GM19043 (cell line): ENCODE data around the gene TMED10.
"Not testable (repeated sequence)": the region's sequence is repeated elsewhere in the genome, so short reads cannot be mapped to it uniquely, and the experiment has no call there.

Source experiments
- ATAC-seq: cut with Tn5 transposase; IDR thresholded peaks from one replicate; pipeline ENCODE4 v1.9.1; 2021; ENCODE audit warnings: low read depth; ENCODE audit not compliant: unreplicated experiment

Gene TMED10

DNA sequence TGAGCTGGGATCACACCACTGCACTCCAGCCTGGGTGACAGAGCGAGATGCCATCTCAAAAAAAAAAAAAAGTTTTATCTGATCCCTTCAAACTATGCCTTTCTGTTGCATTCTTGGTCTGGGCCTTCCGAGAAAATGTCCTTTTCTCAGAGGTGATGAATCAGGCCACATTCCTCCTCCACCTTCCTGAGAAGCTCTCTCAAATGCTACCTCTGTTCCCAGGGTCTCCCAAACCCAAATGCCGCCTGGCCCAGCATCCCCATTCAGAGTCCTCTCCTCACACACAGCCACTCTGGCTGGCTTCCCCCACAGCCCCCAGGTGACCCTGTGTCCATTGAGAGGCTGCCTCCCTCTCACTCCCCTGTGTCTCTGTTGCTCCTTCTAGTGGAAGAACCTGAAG is 19.7 kb upstream of the TMED10 start:
- no peak for ATAC-seq

DNA sequence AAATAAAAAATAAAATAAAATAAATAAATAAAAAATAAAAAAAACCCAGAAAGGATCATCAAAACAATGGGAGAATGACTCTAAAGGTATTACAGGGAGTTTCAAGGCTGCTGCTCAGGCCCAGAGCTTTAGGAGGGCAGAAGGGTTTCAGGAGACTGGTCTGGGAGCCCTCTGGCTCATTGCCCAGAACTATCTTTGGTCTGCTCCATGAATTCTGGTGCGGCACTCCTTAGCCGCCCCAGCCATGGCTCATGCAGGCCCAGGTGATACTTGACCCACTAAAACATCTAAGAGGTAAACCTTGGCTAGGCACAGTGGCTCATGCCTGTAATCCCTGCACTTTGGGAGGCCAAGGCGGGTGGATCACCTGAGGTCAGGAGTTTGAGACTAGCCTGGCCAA is 14.7 kb upstream of the TMED10 start:
- ATAC-seq: no peak

DNA sequence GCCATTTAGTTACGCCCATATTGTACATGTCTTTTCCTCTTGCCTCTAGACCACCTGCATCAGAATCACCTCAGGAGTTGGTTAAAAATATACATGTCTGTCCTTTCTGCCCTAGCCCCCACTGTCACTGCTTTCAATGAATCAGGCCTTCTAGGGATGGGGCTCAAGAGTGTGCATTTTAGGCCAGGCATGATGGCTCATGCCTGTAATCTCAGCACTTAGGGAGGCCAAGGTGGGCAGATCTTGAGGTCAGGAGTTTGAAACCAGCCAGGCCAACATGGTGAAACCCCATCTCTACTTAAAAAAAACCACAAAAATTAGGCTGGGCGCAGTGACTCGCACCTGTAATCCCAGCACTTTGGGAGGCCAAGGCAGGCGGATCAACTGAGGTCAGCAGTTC is 13.6 kb upstream of the TMED10 start:
- no peak for ATAC-seq

DNA sequence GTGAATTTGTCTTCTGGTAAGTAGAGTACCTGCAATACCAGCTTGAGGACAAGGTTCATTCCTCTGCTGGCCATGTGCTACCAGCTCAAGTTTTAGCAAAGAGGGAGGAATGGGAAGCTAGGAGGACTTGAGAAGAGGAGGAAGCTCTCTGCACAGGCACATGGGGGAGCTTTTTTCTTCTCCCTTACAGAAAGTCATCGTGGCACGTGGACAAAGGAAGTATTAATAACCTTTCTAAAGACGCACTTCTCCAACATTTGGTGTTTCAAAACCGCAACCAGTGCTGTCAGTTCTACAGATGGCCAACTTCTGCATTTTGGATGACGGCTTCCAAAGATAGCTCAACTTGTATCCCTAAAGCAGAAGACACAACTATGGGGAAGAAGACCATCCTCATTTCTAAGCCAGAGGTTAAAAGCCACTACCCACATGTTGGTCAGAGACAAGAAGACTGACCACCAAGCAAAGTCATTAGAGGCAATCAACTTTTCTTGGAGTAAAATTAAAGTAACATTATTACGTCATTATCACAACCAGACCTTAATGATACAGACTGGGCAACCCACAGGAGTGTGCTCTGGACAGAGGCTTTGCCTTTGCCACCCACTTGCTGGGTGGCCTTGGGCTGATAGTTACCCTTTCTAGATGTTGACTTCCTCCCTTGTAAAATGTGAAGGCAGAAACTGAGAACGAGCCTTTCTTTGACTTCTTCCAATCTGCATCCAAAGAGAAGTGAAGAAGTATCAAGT is 12.3 kb upstream of the TMED10 start:
- ATAC-seq: peak; percentile 47

DNA sequence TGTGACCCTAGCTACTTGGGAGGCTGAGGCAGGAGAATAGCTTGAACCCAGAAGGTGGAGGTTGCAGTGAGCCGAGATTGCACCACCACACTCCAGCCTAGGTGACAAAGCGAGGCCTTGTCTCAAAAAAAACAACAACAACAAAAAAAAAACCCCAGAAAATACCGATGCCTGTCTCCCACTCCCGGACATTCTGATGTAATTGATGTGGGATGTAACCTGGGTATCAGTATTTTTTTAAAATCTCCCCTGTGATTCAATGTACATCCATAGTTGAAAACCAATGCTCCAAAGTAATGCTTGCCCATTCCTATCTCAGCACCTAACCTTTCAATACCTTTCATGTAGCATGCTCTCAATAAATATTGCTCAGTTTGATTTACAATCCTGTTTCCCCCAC is 11.7 kb upstream of the TMED10 start:
- ATAC-seq: no peak

DNA sequence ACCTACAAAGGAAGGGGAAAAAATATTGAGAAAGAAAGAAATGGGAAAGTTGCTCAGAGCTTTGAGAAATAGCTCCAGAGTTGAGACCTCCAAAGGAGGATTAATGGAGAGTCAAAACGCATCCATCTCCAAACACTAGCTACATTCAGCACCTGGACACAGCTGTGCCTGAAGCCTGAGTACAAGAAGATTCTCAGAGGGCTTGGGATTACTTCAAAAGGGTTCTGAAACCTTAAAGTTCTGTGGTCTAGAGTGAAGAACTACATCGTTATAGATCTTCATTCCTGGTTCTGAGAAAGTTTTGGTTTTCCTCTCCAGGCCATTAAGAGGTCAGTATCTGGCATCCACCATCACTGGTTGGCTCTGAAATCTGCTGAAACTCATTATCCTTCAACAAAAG is 10.5 kb upstream of the TMED10 start:
- no peak for ATAC-seq

DNA sequence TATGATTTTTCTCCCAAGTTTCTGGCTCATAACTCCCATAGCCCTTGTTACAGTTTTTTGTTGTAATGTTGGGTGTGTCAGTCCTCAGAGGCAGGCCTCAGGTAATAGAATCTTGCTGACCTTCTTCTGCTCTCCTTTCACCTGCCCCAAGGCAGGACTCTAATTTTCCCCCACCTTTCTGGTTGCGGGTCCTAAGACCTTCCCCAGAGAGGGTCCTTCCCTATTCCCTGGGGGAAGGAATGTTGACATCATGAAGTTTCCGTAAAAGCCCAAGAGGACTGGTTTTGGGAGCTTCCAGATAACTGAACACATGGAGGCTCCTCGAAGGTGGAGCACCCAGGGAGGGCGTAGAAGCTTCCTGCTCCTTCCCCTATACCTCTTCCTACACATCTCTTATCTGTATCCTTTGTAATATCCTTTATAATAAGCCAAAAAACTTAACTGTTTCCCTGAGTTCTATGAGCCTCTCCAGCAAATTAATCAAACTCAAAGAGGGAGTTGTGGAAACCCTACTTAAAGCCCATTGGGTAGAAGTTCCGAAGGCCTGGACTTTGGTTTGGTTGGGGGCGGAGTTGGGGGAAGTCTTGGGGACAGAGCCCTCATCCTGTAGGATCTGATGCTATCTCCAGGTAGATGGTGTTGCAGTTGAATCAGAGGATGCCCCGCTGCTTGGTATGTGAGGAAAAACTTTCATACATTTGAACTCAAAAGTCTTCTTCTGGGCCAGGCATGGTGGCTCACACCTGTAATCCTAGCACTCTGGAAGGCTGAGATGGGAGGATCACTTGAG is 9.0 kb upstream of the TMED10 start:
- no peak for ATAC-seq

DNA sequence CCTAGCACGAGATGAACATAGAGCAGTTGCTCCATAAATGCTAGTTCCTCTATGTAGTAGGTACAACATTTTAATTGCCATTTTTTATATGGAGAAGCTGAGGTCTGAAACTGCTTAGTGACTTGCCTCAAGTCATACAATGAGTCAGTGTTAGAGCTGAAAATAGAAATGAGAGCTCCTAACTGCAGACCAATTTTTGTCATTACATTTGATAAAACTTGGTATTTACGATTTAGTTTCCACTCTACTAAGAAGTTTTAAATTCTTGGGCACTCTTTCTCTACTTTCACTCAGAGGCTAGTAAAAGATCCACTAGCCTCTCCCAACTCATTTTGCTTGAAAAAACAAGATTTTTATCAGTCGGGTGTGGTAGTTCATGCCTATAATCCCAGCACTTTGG is 8.1 kb upstream of the TMED10 start:
- ATAC-seq: no peak

DNA sequence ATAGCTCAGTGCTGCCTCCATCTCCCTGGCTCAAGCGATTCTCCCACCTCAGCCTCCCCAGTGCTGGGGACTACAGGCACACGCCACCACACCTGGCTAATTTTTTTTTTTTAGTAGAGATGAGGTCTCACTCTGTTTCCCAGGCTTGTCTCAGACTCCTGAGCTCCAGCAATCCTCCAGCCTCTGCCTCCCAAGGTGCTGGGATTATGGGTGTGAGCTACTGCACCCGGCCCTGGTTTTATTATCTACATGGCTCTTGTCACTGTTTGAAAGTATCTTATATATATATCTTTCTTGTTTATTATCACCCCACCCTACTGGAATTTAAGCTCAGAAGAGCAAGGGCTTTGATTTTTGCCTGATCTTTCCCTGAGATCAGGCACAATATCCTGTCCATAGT is 7.6 kb upstream of the TMED10 start:
- ATAC-seq: no peak

DNA sequence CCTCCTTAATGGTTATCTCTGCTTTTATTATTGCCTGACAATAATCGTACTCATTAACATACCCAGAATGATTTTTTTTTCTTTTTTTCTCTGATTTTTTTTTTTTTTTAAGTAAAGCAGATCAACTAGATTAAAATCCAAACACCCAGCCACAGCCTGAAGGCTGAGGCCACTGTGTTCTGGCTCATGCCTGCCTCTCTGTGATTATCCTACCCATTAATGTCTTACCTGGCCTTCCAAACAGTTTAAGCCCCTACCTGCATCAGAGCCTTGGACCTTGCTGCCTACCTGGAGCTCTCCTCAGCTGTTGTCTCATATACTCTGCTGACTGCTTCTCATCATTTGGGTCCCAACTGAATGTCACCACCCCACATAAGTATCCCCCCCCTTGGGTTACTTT is 6.8 kb upstream of the TMED10 start:
- no peak for ATAC-seq

DNA sequence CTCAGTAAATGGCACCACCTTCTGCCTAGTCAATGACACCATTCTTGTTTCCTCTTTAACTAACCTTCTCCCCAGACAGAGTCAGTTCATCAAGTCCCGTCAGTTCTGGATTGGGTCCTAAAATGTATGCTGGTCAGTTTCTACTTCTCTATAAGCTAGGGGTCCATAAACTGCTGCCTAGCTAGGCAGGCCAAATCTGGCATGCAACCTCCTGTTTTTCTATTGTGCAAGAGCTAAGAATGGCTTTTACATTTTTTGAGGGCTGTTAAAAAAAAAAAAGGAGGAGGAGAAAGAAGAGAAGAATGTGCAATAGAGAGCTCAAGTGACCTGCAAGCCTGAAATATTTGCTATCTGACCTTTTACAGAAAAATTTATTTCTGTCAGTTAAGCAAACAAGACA is 6.4 kb upstream of the TMED10 start:
- no peak for ATAC-seq

DNA sequence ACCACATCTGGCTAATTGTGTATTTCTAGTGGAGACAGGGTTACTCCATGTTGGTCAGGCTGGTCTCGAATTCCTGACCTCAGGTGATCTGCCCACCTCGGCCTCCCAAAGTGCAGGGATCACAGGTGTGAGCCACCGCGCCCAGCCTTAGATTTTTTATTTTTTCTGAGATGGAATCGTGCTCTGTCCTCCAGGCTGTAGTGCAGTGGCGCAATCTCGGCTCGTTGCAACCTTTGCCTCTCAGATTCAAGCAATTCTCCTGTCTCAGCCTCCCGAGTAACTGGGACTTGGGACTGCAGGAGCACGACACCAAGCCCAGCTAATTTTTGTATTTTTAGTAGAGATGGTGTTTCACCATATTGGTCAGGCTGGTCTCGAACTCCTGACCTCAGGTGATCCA is 5.8 kb upstream of the TMED10 start:
- not testable (repeated sequence) for ATAC-seq

DNA sequence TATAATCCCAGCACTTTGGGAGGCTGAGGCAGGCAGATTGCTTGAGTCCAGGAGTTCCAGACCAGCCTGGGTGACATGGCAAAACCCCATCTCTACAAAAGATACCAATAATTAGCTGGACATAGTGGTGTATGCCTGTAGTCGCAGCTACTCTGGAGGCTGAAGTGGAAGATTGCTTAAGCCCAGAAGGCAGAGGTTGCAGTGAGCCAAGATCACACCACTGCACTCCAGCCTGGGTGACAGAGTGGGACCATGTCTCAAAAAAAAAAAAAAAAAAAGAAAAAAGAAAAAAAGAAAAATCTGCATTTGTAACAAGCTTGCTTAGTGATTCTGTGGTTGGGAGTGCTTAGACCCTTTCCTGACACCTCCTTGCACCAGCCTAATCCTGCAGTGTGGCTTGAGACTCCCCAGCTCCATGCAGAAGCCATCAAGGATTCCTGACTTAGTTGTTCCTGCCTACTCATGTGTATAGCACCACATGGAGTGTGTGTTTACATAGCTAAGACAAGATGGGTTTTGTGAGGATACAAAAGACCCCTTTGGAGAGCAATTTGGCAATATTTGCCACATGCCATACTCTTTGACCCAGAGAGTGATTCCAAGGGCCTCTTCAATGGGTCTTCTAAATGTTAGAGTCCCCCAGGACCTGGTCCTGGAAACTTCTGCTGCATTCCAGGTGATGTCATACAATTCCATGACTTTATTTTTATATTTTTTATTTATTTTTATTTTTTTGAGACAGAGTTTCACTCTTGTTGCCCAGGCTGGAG is 5.1 kb upstream of the TMED10 start:
- ATAC-seq: no peak

DNA sequence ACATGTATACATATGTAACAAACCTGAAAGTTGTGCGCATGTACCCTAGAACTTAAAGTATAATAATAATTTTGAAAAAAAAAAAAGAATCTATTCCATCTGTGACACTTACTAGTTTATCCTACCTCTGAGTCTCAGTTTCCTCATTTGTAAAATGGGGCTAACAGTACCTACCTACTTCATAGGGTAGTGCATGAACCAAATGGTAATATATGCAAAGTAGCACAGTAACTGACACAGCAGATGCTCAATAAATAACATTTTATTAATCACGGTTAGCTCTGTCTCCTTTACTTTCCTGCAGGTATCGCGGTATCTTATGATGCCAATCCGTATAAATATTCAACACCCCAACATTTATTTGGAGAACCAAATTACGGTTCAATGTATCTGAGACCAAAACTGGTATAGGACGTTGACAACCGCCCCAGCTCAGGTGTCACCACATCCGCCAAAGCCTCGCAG is 703 bp downstream of the TMED10 start:
- no peak for ATAC-seq

DNA sequence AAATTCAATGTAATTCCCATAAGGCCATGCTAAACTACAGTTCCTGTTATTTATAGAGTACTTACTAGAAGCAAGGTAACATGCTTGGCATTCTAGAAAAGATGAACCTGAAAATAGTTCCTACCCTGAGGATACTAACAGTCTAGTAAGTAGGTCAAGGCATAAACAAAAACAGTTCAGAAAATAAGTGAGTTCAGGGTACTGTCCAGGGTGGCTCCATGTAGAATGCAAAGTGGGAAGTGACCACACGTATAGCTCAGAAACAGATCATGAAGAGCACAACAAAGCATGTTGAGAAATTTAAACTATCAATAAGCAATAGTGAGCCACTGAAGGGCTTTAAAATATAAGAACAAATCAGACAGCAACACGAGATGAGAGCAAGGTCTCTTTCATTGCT is 2.3 kb downstream of the TMED10 start:
- ATAC-seq: no peak

DNA sequence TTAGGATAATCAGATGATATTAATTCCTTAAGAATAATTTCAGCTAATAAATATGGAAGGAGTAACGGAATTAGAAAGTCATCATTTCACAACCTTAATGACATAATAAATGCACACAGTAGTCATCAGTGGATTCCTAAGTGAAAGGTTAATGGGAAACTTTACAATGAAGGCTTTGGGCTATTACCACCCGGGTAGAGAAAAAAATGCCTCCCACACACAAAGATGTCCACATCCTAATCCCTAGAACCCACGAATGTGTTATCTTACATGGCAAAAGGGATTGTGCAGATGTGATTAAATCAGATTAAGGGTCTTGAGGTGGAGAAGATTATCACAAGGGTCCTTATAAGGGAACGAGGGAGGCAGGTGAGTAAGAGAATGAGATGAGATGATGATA is 5.6 kb downstream of the TMED10 start:
- ATAC-seq: no peak

DNA sequence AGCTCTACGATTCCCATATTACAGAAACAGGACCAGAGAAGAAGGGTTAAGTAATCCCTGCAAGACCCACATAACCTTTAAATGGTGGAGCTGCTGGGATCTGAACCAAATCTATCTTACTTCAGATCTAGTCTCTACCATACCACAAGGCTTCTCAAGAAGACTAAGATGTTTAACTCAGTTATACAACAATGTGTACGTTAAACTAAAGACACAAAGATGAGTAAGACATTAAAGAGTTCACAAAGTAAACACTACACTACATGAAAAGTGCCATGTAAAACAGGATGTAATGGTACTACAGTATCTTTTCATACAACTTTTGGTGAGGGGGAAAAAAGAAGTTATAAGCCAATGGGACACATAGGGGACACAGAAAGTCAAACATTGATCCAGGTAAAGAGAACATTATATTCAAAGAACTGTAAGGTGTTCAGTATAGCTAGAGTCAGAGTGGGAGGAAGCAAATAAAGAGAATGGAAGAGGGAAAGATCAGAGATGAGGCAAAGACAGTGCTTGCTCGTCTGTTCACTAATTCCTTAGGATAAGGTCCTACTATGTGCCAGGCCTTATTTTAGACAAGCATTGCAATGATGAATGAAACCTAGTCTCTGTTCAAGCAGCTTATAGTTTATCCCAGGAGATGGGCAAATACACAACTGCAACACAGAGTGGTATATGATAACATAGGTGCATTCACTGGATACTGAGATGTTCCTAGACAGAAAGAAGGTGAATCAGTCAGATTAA is 7.7 kb downstream of the TMED10 start:
- no peak for ATAC-seq

DNA sequence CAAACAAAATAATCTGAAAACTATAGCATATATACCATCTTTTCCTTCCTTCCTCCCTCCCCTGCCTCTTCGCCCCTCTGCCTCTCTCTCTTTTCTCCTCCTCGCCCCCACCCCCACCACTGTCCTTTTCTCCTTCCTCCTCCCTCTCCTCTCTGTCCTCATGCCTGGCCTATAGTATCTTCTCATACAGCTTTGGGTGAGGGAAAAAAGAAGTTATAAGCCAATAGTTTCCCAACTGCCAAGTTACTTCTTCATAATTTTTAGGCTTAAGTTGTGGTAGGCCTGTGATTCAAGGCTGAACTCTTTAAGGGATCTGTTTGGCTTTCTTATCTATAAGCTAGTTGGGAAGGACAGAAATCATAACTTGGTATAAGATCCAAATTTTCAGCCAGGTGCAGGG is 9.1 kb downstream of the TMED10 start:
- no peak for ATAC-seq

DNA sequence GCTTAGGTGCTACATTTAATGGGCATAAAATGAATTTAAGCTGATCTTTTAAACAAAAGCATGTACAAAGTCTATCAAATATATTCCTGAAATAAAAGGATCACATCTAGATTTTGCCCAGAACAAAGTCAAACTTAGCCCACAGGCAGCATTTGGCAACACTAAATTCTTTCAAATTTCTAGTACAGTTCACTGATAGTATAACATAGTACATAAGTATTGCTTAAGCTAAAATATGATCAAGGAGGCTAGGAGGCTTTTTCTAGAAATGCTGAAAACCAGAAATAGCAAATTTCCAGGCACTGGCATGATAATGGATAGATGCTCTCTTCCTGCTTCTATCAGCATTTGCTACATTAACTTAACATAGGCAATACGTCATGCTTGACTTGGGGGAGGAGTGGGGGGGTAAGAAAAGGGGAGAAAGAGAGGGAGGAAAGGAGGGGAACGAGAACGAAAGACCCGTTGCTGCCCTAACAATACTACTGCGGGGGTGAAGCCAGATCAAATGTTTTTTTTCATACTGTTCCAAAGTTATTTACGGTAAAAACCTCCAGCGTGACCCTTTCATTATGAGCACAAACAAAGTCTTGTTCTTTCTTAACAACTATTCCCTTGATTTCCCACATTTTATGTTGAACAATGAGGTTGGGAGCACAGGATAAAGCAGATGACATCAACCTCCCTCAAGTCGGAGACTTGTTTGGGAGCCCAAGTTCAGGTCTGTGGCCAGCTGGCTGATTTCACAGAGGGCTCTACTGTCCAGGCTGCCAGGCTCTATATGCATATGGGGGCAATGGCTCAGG is 10.6 kb downstream of the TMED10 start:
- no peak for ATAC-seq

DNA sequence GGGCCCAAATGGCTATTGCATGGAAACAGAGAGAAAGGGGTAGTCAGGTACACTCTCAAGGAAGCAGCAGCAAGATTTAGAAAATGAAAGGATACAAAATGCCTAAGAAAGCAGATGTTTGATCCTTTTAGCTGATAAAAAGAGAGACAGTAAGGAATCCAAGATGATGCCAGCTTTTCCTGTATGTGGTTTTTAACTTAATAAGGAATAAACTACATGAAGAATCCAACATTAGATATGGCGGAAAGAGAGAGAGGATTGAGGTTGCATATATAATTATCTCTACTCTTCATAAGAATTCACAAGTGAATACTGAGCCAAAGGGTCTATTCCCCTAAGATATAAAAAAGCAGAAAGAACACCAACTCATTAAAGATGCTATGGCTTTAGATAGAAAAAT is 11.6 kb downstream of the TMED10 start:
- no peak for ATAC-seq
